Neuronal stem cell (in vitro differentiated cells): ENCODE data around the gene GNAQ.

Source experiments
- DNase-seq: peaks from one replicate; pipeline ENCODE4 v3.0.0-alpha.2; 2013; ENCODE audit warnings: low spot score
- H2AFZ ChIP-seq: one replicate; pipeline ENCODE4 v1.6.1; 2013; ENCODE audit warnings: mild to moderate bottlenecking, low read length, inconsistent platforms
- H2AK5ac ChIP-seq: 2 replicates; pipeline ENCODE4 v1.6.1; 2013; ENCODE audit warnings: low read depth, mild to moderate bottlenecking, inconsistent platforms, low read length, moderate library complexity, mixed read lengths
- H2BK120ac ChIP-seq: 2 replicates; pipeline ENCODE4 v1.6.1; 2013; ENCODE audit warnings: low read depth, mild to moderate bottlenecking, inconsistent platforms, low read length, moderate library complexity, mixed read lengths
- H2BK12ac ChIP-seq: one replicate; pipeline ENCODE4 v1.6.1; 2013; ENCODE audit warnings: low read length, inconsistent platforms
- H2BK15ac ChIP-seq: 2 replicates; pipeline ENCODE4 v1.6.1; 2013; ENCODE audit warnings: mild to moderate bottlenecking, low read length, inconsistent platforms, mixed read lengths
- H2BK5ac ChIP-seq: one replicate; pipeline ENCODE4 v1.6.1; 2013; ENCODE audit warnings: inconsistent platforms, mild to moderate bottlenecking, low read length, moderate library complexity
- H3K14ac ChIP-seq: one replicate; pipeline ENCODE4 v1.6.1; 2013; ENCODE audit warnings: low read length, inconsistent platforms
- H3K18ac ChIP-seq: 2 replicates; pipeline ENCODE4 v1.6.1; 2013; ENCODE audit warnings: low read length, inconsistent platforms
- H3K23ac ChIP-seq: 2 replicates; pipeline ENCODE4 v1.6.1; 2013; ENCODE audit warnings: low read depth, mild to moderate bottlenecking, mixed read lengths, low read length, inconsistent platforms; ENCODE audit not compliant: poor library complexity
- H3K27ac ChIP-seq: replicated peaks from 3 replicates; pipeline ENCODE4 v1.5.1; 2013; ENCODE audit warnings: low read length, inconsistent platforms
- H3K27me3 ChIP-seq, 3 experiments: 2 replicates each; pipeline ENCODE4 v1.6.1; 2013; ENCODE audit warnings: low read length in 3 of 3, mild to moderate bottlenecking in 2 of 3, inconsistent platforms in 1 of 3, low read depth in 1 of 3, mixed read lengths in 1 of 3, moderate library complexity in 1 of 3; ENCODE audit not compliant: control insufficient read depth in 3 of 3, insufficient read depth in 3 of 3
- H3K36me3 ChIP-seq, 2 donors: replicated peaks in 1 of 2; 2 replicates each; pipeline ENCODE4 v1.6.1; 2013; ENCODE audit warnings: low read length in 2 of 2; ENCODE audit not compliant: control insufficient read depth in 2 of 2, insufficient read depth in 2 of 2
- H3K4ac ChIP-seq: 2 replicates; pipeline ENCODE4 v1.6.1; 2013; ENCODE audit warnings: inconsistent platforms, mild to moderate bottlenecking, low read length, moderate library complexity
- H3K4me1 ChIP-seq, 2 donors: 1 replicate in 1 of 2; 2 replicates in 1 of 2; pipeline ENCODE4 v1.6.1; 2013; ENCODE audit warnings: low read length in 2 of 2, low read depth in 1 of 2; ENCODE audit not compliant: control insufficient read depth in 2 of 2, insufficient read depth in 1 of 2
- H3K4me2 ChIP-seq: one replicate; pipeline ENCODE4 v1.6.1; 2013; ENCODE audit warnings: mild to moderate bottlenecking, low read length, inconsistent platforms; ENCODE audit not compliant: insufficient read depth, poor library complexity, severe bottlenecking
- H3K4me3 ChIP-seq, 2 donors: 2 replicates each; pipeline ENCODE4 v1.5.1; 2013; ENCODE audit warnings: low read length in 2 of 2, mild to moderate bottlenecking in 2 of 2, inconsistent platforms in 1 of 2, moderate library complexity in 1 of 2
- H3K79me1 ChIP-seq: one replicate; pipeline ENCODE4 v1.6.1; 2013; ENCODE audit warnings: low read depth, mild to moderate bottlenecking, inconsistent platforms, low read length, moderate library complexity
- H3K9ac ChIP-seq: one replicate; pipeline ENCODE4 v1.6.1; 2013; ENCODE audit warnings: mild to moderate bottlenecking, low read depth, low read length, inconsistent platforms; ENCODE audit not compliant: poor library complexity
- H3K9me3 ChIP-seq, 2 donors: replicated peaks in 1 of 2; 2 replicates each; pipeline versions ENCODE3 to v1.6.1; 2013; ENCODE audit warnings: low read length in 2 of 2, mild to moderate bottlenecking in 2 of 2, inconsistent platforms in 1 of 2, low read depth in 1 of 2, mixed read lengths in 1 of 2, moderate library complexity in 1 of 2; ENCODE audit not compliant: control insufficient read depth in 2 of 2, insufficient read depth in 1 of 2
- H4K8ac ChIP-seq: one replicate; pipeline ENCODE4 v1.6.1; 2013; ENCODE audit warnings: low read depth, mild to moderate bottlenecking, inconsistent platforms, low read length, moderate library complexity
- H4K91ac ChIP-seq: one replicate; pipeline ENCODE4 v1.6.1; 2013; ENCODE audit warnings: low read length, low read depth, mild to moderate bottlenecking, inconsistent platforms; ENCODE audit not compliant: poor library complexity
- WGBS, 2 donors: extraction: QIAGEN DNeasy Blood & Tissue Kit; methylation state at CpG; one replicate each; pipeline ENCODE4 v1.1.7; 2013; ENCODE audit warnings: missing lambda C conversion rate in 2 of 2, mixed read lengths in 1 of 2; ENCODE audit not compliant: insufficient read length in 2 of 2, insufficient replicate concordance in 1 of 2; ENCODE audit errors: extremely low coverage in 2 of 2; 5-methylcytosine and 5-hydroxymethylcytosine counted together

GNAQ gene

GRCh38 chr9:77843076-77843870 lies 188.3 kb downstream of the GNAQ start:
- Histone ChIP-seq H2AK5ac (no peak overlapping the region), H3K4me2 (no peak overlapping the region), H4K91ac (no peak overlapping the region), H3K27ac (no peak overlapping the region), H3K9me3 (no peaks in the 10 kb centered on the region), H2BK120ac (no peak overlapping the region), H3K23ac (no peak overlapping the region), H3K9ac (no peak overlapping the region), H3K36me3 (no peaks in the 10 kb centered on the region), H3K4ac (no peak overlapping the region), H3K4me3 (no peak overlapping the region), H3K18ac (no peak overlapping the region), H2BK12ac (no peak overlapping the region), H3K4me1 (peaks cover 0 to 10% of the 10 kb centered on the region in 2 donors), H2BK5ac (no peak overlapping the region), H3K27me3 (no peaks in the 10 kb centered on the region), H3K14ac (no peak overlapping the region), H3K79me1 (no peaks in the 10 kb centered on the region), H4K8ac (no peak overlapping the region), H2BK15ac (no peak overlapping the region), H2AFZ (no peak overlapping the region)
- DNase-seq, result no peak
- no CpG with 5 or more reads among the region's 4 CpGs for WGBS, 2 donors

- Histone ChIP-seq H3K9me3 (no peaks in the 10 kb centered on the region), H3K4me3 (no peak overlapping the region), H3K4me2 (no peak overlapping the region), H3K23ac (no peak overlapping the region), H3K4ac (no peak overlapping the region), H3K27me3 (no peaks in the 10 kb centered on the region), H4K91ac (no peak overlapping the region), H2BK5ac (no peak overlapping the region), H2BK15ac (no peak overlapping the region), H3K14ac (no peak overlapping the region), H2AFZ (no peak overlapping the region), H3K9ac (no peak overlapping the region), H2AK5ac (no peak overlapping the region), H3K18ac (no peak overlapping the region), H2BK120ac (no peak overlapping the region), H3K27ac (no peak overlapping the region), H3K36me3 (no peaks in the 10 kb centered on the region), H3K4me1 (peaks cover 0 to 9% of the 10 kb centered on the region in 2 donors), H3K79me1 (no peaks in the 10 kb centered on the region), H4K8ac (no peak overlapping the region), H2BK12ac (no peak overlapping the region)
- WGBS, 2 donors, result no CpG with 5 or more reads among the region's 3 CpGs
- no peak for DNase-seq
These were observed 189.7 kb downstream of the GNAQ start for GRCh38 chr9:77841739-77842386.

DNA sequence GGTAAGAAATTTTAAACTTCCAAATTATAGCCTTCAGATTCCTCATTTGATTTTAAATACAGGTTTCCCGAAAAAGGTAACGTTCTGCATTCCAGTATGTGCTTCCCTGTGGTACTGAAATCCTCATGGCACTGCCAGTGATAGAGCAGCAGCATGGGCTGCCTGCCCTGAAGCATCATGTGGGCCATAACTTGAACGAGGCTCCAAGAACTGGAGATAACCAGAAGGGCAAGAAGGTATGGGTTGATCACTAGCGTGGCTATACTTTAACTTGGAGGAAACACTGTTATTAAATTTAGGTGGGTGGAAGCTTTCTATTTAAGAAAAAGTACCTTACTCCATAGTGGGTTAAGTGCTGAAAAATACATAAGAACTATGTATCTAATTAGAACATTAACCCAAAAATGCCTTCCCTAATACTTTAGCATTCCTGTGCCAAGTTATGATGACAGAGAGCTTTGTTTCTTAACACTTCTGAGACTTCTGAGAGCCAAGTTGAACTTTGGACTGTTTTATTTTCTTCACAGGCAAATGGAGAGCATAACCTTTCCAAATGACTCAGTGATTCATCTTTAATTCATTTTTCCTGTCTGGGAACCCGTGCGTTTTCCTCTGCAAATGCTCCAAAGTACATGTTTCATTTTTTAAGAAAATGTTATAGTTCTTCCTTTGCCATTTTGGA lies 192.0 kb downstream of the GNAQ start:
- Histone ChIP-seq H3K4me2 (no peak overlapping the region), H2AK5ac (no peak overlapping the region), H2BK120ac (no peak overlapping the region), H3K4me1 (peaks cover 0 to 2% of the 10 kb centered on the region in 2 donors), H3K23ac (no peak overlapping the region), H3K9me3 (no peaks in the 10 kb centered on the region), H3K9ac (no peak overlapping the region), H3K27ac (no peak overlapping the region), H3K27me3 (no peaks in the 10 kb centered on the region), H2BK15ac (no peak overlapping the region), H4K8ac (no peak overlapping the region), H3K36me3 (no peaks in the 10 kb centered on the region), H2BK5ac (no peak overlapping the region), H3K4me3 (no peak overlapping the region), H3K18ac (no peak overlapping the region), H3K14ac (no peak overlapping the region), H4K91ac (no peak overlapping the region), H3K4ac (no peak overlapping the region), H2BK12ac (no peak overlapping the region), H2AFZ (no peak overlapping the region), H3K79me1 (no peaks in the 10 kb centered on the region)
- no CpG with 5 or more reads among the region's 6 CpGs for WGBS, 2 donors
- DNase-seq, result no peak

GRCh38 chr9:77838986-77839385 lies 192.6 kb downstream of the GNAQ start:
- Histone ChIP-seq H3K4ac (no peak overlapping the region), H3K4me1 (peaks cover 0 to under 1% of the 10 kb centered on the region in 2 donors), H3K9ac (no peak overlapping the region), H3K14ac (no peak overlapping the region), H2AFZ (no peak overlapping the region), H4K91ac (no peak overlapping the region), H3K4me3 (no peak overlapping the region), H3K4me2 (no peak overlapping the region), H2AK5ac (no peak overlapping the region), H4K8ac (no peak overlapping the region), H2BK5ac (no peak overlapping the region), H3K79me1 (no peaks in the 10 kb centered on the region), H3K9me3 (no peaks in the 10 kb centered on the region), H2BK15ac (no peak overlapping the region), H3K27ac (no peak overlapping the region), H3K27me3 (no peaks in the 10 kb centered on the region), H3K36me3 (no peaks in the 10 kb centered on the region), H2BK12ac (no peak overlapping the region), H3K18ac (no peak overlapping the region), H3K23ac (no peak overlapping the region), H2BK120ac (no peak overlapping the region)
- no CpG with 5 or more reads among the region's 1 CpG for WGBS, 2 donors
- no peak for DNase-seq
